ENCODE data around the gene KLRF1.

KLRF1 gene

GRCh38 chr12:9827209-9827888 is at the start of gene KLRF1:
Gene KLRF1, plus strand, starts transcription at chr12:9827481. Its CDS starts 64 bp downstream, at chr12:9827545.
- no peaks in the 10 kb centered on the region for H3K36me3 ChIP-seq (ENCODE audit: control insufficient read depth, insufficient read depth, low read length)
- H3K9me3 ChIP-seq (ENCODE audit: control insufficient read depth, insufficient read depth, low read length), result no peaks in the 10 kb centered on the region
- no peak within 1 kb of the TSS for H3K4me3 ChIP-seq (ENCODE audit: low read depth, low read length)
- no peak within 1 kb of the TSS for H3K27ac ChIP-seq (ENCODE audit: low read depth, low read length)
- H3K4me1 ChIP-seq (ENCODE audit: control insufficient read depth, insufficient read depth, low read length), result no peaks in the 10 kb centered on the region
- H3K27me3 ChIP-seq (ENCODE audit: control insufficient read depth, insufficient read depth, low read length), result no peaks in the 10 kb centered on the region
- no peak within 1 kb of the TSS for H3K9ac ChIP-seq (ENCODE audit: low read depth, low read length)

- Histone ChIP-seq H3K9me3 (ENCODE audit: control insufficient read depth, insufficient read depth, low read length) (no peaks in the 10 kb centered on the region; the same call in 1 of the 2 replicates), H3K4me3 (ENCODE audit: low read depth, low read length) (no peak overlapping the region), H3K27me3 (ENCODE audit: control insufficient read depth, insufficient read depth, low read length) (no peaks in the 10 kb centered on the region), H3K9ac (ENCODE audit: low read depth, low read length) (no peak overlapping the region), H3K4me1 (ENCODE audit: control insufficient read depth, insufficient read depth, low read length) (peaks cover 24% of the 10 kb centered on the region), H3K27ac (ENCODE audit: low read depth, low read length) (no peak overlapping the region), H3K36me3 (ENCODE audit: control insufficient read depth, insufficient read depth, low read length) (no peaks in the 10 kb centered on the region)
These were observed 48.1 kb upstream of the KLRF1 start for GRCh38 chr12:9779209-9779608.

GRCh38 chr12:9781360-9781759 is 45.9 kb upstream of the KLRF1 start:
- Histone ChIP-seq H3K4me3 (ENCODE audit: low read depth, low read length) (no peak overlapping the region), H3K9me3 (ENCODE audit: control insufficient read depth, insufficient read depth, low read length) (no peaks in the 10 kb centered on the region; the same call in 1 of the 2 replicates), H3K9ac (ENCODE audit: low read depth, low read length) (no peak overlapping the region), H3K27ac (ENCODE audit: low read depth, low read length) (no peak overlapping the region), H3K36me3 (ENCODE audit: control insufficient read depth, insufficient read depth, low read length) (no peaks in the 10 kb centered on the region), H3K27me3 (ENCODE audit: control insufficient read depth, insufficient read depth, low read length) (no peaks in the 10 kb centered on the region), H3K4me1 (ENCODE audit: control insufficient read depth, insufficient read depth, low read length) (peaks cover 38% of the 10 kb centered on the region)

GRCh38 chr12:9782547-9783382 is 44.5 kb upstream of the KLRF1 start:
- no peaks in the 10 kb centered on the region; the same call in 1 of the 2 replicates for H3K9me3 ChIP-seq (ENCODE audit: control insufficient read depth, insufficient read depth, low read length)
- peaks cover 49% of the 10 kb centered on the region for H3K4me1 ChIP-seq (ENCODE audit: control insufficient read depth, insufficient read depth, low read length)
- peak overlapping the region; percentile 42 for H3K27ac ChIP-seq (ENCODE audit: low read depth, low read length)
- H3K27me3 ChIP-seq (ENCODE audit: control insufficient read depth, insufficient read depth, low read length), result no peaks in the 10 kb centered on the region
- no peak overlapping the region for H3K4me3 ChIP-seq (ENCODE audit: low read depth, low read length)
- no peaks in the 10 kb centered on the region for H3K36me3 ChIP-seq (ENCODE audit: control insufficient read depth, insufficient read depth, low read length)
- no peak overlapping the region for H3K9ac ChIP-seq (ENCODE audit: low read depth, low read length)

- peaks cover 54% of the 10 kb centered on the region for H3K4me1 ChIP-seq (ENCODE audit: control insufficient read depth, insufficient read depth, low read length)
- H3K9me3 ChIP-seq (ENCODE audit: control insufficient read depth, insufficient read depth, low read length), result peaks cover under 1% of the 10 kb centered on the region; the same call in 1 of the 2 replicates
- H3K27me3 ChIP-seq (ENCODE audit: control insufficient read depth, insufficient read depth, low read length), result no peaks in the 10 kb centered on the region
- H3K27ac ChIP-seq (ENCODE audit: low read depth, low read length), result peak overlapping the region; percentile 67
- H3K9ac ChIP-seq (ENCODE audit: low read depth, low read length), result no peak overlapping the region
- H3K4me3 ChIP-seq (ENCODE audit: low read depth, low read length), result peak overlapping the region; percentile 20
- H3K36me3 ChIP-seq (ENCODE audit: control insufficient read depth, insufficient read depth, low read length), result no peaks in the 10 kb centered on the region
These were observed 43.0 kb upstream of the KLRF1 start for GRCh38 chr12:9784326-9784725.

- peak overlapping the region; percentile 20 for H3K4me3 ChIP-seq (ENCODE audit: low read depth, low read length)
- H3K9me3 ChIP-seq (ENCODE audit: control insufficient read depth, insufficient read depth, low read length), result peaks cover 5% of the 10 kb centered on the region; the same call in 1 of the 2 replicates
These were observed 42.5 kb upstream of the KLRF1 start for GRCh38 chr12:9784816-9785215.

GRCh38 chr12:9786726-9787717 is 40.3 kb upstream of the KLRF1 start:
- H3K36me3 ChIP-seq (ENCODE audit: control insufficient read depth, insufficient read depth, low read length), result no peaks in the 10 kb centered on the region
- peak overlapping the region; percentile 67 for H3K27ac ChIP-seq (ENCODE audit: low read depth, low read length)
- peaks cover 5% of the 10 kb centered on the region; the same call in 1 of the 2 replicates for H3K9me3 ChIP-seq (ENCODE audit: control insufficient read depth, insufficient read depth, low read length)
- no peaks in the 10 kb centered on the region for H3K27me3 ChIP-seq (ENCODE audit: control insufficient read depth, insufficient read depth, low read length)
- H3K4me1 ChIP-seq (ENCODE audit: control insufficient read depth, insufficient read depth, low read length), result peaks cover 54% of the 10 kb centered on the region
- H3K4me3 ChIP-seq (ENCODE audit: low read depth, low read length), result no peak overlapping the region
- no peak overlapping the region for H3K9ac ChIP-seq (ENCODE audit: low read depth, low read length)

More at GRCh38 chr12:9784816-9785215, 42.5 kb upstream of the KLRF1 start:
- peaks cover 54% of the 10 kb centered on the region for H3K4me1 ChIP-seq (ENCODE audit: control insufficient read depth, insufficient read depth, low read length)
- peak overlapping the region; percentile 13; the same call in 1 of the 2 replicates for H3K9ac ChIP-seq (ENCODE audit: low read depth, low read length)
- no peaks in the 10 kb centered on the region for H3K27me3 ChIP-seq (ENCODE audit: control insufficient read depth, insufficient read depth, low read length)
- H3K36me3 ChIP-seq (ENCODE audit: control insufficient read depth, insufficient read depth, low read length), result no peaks in the 10 kb centered on the region
- H3K27ac ChIP-seq (ENCODE audit: low read depth, low read length), result peak overlapping the region; percentile 67

- H3K27me3 ChIP-seq (ENCODE audit: control insufficient read depth, insufficient read depth, low read length), result no peaks in the 10 kb centered on the region
- H3K9ac ChIP-seq (ENCODE audit: low read depth, low read length), result no peak overlapping the region
- no peak overlapping the region for H3K27ac ChIP-seq (ENCODE audit: low read depth, low read length)
- peaks cover 5% of the 10 kb centered on the region; the same call in 1 of the 2 replicates for H3K9me3 ChIP-seq (ENCODE audit: control insufficient read depth, insufficient read depth, low read length)
- H3K4me3 ChIP-seq (ENCODE audit: low read depth, low read length), result no peak overlapping the region
- no peaks in the 10 kb centered on the region for H3K36me3 ChIP-seq (ENCODE audit: control insufficient read depth, insufficient read depth, low read length)
- peaks cover 28% of the 10 kb centered on the region for H3K4me1 ChIP-seq (ENCODE audit: control insufficient read depth, insufficient read depth, low read length)
These were observed 34.9 kb upstream of the KLRF1 start for GRCh38 chr12:9792185-9792900.

- peaks cover 5% of the 10 kb centered on the region; the same call in 1 of the 2 replicates for H3K9me3 ChIP-seq (ENCODE audit: control insufficient read depth, insufficient read depth, low read length)
- H3K27ac ChIP-seq (ENCODE audit: low read depth, low read length), result no peak overlapping the region
- no peaks in the 10 kb centered on the region for H3K27me3 ChIP-seq (ENCODE audit: control insufficient read depth, insufficient read depth, low read length)
- H3K9ac ChIP-seq (ENCODE audit: low read depth, low read length), result no peak overlapping the region
- no peak overlapping the region for H3K4me3 ChIP-seq (ENCODE audit: low read depth, low read length)
- peaks cover 27% of the 10 kb centered on the region for H3K4me1 ChIP-seq (ENCODE audit: control insufficient read depth, insufficient read depth, low read length)
- no peaks in the 10 kb centered on the region for H3K36me3 ChIP-seq (ENCODE audit: control insufficient read depth, insufficient read depth, low read length)
These were observed 34.2 kb upstream of the KLRF1 start for GRCh38 chr12:9792961-9793617.
